H1 (cell line): ENCODE data around the gene UBE2H. TPM values are rescaled to one million over a fixed set of nuclear protein-coding genes. Genes with fewer than 3 reads are reported as not detected.

ENCODE experiments used
- ASH2L ChIP-seq: fragments of 200-600, 300-600 bp; sonication (generic); IDR thresholded peaks from one replicate; pipeline ENCODE4 v1.7.1; 2017; ENCODE audit warnings: low read length
- ATF2 ChIP-seq: IDR thresholded peaks from 2 replicates; pipeline ENCODE4 v1.6.1; 2012; ENCODE audit warnings: low read length, inconsistent platforms
- BCL11A ChIP-seq, 2 experiments: IDR thresholded peaks; one replicate each; pipeline ENCODE4 v1.6.1; 2011; ENCODE audit warnings: low read depth in 2 of 2, low read length in 2 of 2, mild to moderate bottlenecking in 2 of 2
- JUND ChIP-seq: IDR thresholded peaks from 2 replicates; pipeline ENCODE4 v1.6.1; 2011; ENCODE audit warnings: mild to moderate bottlenecking, improper control_type of control experiment, low read length
- SAP30 ChIP-seq: fragments of 300-600 bp; sonication (generic); IDR thresholded peaks from 2 replicates; pipeline ENCODE4 v1.7.1; 2012; ENCODE audit warnings: low read length, moderate library complexity, mild to moderate bottlenecking, inconsistent platforms; ENCODE audit not compliant: insufficient read depth, insufficient replicate concordance
- TAF1 ChIP-seq: IDR thresholded peaks from 2 replicates; pipeline ENCODE4 v1.6.1; 2011; ENCODE audit warnings: mild to moderate bottlenecking, low read depth, low read length
- YY1 ChIP-seq: IDR thresholded peaks from 2 replicates; pipeline ENCODE4 v1.6.1; 2011; ENCODE audit warnings: low read depth, mild to moderate bottlenecking, low read length
- polyA plus RNA-seq, 7 experiments: library from polyadenylated mRNA; depleted of rRNA in 3 of 7; stranded (reverse) in 5 of 7; unstranded in 2 of 7; fragments of >200 nt in 5 of 7; fragments of 200-250 nt in 2 of 7; gene quantifications; 1 replicate in 5 of 7; 2 replicates in 1 of 7; 4 replicates in 1 of 7; pipeline versions ENCODE4 v1.2.1 to v1.2.3, GENCODE V29; 2011 to 2013; ENCODE audit warnings: missing spikeins in 2 of 7, mixed read lengths in 2 of 7
- total RNA-seq: library from RNA; stranded (reverse); fragmentation: NEBNext Ultra II Directional; extraction: Animal tissue kit (Norgen Biotek cat#: 25700); gene quantifications from 2 replicates; pipeline ENCODE4 v1.2.1, GENCODE V29; 2021

UBE2H gene
- total and polyA plus RNA-seq, 2 of the 8 experiments (the other 6 are each of a cell fraction or from before 2014, with no cell fraction given) = 30.6 to 62.2 TPM

- no peak for TF ChIP-seq JUND
- TF ChIP-seq ATF2 = no peak
- no peak for TF ChIP-seq TAF1
- TF ChIP-seq SAP30 = no peak
- no peak for TF ChIP-seq ASH2L
- no peak for TF ChIP-seq BCL11A (IDR thresholded peaks at IDR 0.05; ENCODE audit: low read depth in 2 of 2, low read length in 2 of 2)
- no peak for TF ChIP-seq YY1
Observed at GRCh38 chr7:129886167-129886817, 66.5 kb downstream of the UBE2H start (continued).
